Activated CD4-positive, alpha-beta T cell treated with anti-CD3 and anti-CD28 coated beads, Interleukin-2, amount 50 U/mL, for 24 hours (primary cell): Measurements from ENCODE around the gene PRTG.
"Not testable (repeated sequence)": the region's sequence is repeated elsewhere in the genome, so short reads cannot be mapped to it uniquely, and the experiment has no call there.

Experiments
- DNase-seq, 2 donors: peaks; one replicate each; pipeline ENCODE4 v3.0.0-alpha.2; 2020; ENCODE audit warnings: low read depth in 1 of 2, low spot score in 1 of 2

The PRTG gene

DNA sequence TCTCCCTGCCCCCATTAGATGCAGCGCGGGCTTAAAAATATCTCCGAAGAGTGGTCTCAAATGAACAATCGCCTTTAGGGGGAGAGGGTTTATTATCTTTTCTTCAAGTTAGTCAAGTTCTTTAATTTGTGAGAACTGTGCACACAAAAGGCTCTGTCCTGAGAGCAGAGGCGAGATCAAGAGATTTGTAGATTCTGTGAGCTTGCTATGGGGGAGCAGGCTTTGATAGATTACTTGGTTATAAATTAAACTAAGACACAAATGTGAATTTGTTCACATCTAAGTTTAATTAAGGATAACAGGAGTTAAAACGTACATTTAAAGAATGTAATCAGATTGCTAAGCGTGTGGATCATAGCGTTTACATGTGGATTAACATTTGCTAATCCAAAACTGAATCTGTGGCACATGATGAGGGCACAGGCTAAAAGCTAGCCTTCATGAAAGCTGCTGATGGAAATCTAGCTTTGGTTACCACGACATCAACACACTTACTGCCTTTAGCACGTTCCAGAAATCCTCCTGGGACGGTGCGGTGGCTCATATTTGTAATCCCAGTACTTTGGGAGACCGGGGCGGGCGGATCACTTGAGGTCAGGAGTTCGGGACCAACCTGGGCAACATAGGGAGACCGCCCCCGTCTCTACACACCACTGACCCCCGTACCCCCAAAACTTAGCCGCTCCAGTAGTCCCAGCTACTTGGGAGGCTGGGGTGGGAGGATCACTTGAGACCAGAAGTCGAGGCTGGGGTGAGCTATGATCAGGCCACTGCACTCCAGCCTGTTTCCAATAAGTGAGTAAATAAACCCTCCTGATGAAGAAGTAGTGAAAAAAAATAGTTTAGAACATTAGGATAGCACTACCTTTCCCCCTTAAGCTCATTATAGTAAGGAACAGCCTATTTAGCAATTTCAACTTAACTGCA lies 1.0 kb upstream of the PRTG start:
- no peak for DNase-seq

DNA sequence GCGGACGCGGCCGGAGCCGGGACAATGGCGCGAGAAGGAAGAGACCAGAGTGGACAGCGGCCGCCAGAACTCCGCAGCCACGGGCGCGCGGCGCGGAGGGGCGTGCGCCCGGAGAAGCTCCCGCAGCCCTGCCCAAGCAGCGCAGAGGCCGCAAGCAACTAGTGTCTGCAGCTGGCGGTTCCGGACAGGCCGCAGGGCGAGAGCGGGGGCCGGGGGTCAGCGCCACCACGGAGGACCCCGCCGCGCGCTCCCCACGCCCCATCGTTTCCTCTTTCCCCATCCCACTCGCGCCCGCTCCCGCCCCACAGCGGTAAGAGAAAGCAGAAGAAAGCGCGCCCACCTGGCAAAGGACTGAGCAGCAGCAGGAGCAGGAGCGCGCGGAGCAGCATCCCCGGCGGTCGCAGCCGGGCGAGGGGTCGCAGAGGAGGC lies 440 bp downstream of the PRTG start:
- DNase-seq: no peak

DNA sequence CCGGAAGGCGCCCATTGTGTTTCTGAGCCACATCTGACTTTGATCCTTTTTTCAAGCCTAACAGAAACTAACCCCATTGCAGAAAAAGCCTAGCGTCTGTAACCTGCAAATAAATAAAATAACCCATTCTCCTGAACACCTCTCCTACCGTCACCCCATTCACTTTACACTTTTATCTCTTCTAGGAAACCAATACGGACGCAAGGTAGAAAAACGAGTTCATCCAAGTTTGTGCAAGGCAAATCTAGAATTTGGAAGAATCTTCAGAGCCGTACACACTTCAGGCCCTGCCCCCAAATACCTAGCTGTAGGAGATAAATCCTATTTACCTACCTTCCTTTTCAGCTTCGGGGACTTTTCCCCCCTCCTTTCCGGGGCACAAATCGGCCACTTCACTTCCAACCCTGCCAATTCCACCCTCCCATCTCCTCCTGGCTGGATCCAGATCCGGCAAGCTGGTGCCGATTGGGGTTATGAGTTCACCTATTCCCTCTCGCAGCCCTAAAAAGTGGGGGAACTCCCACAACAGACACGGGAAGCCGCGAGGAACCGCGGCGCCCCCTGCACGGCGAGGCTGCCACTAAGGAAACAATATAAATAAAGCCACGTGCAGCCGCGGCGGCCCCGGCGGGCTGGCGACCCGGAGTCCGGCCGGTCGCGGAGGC lies 987 bp downstream of the PRTG start:
- DNase-seq: no peak

DNA sequence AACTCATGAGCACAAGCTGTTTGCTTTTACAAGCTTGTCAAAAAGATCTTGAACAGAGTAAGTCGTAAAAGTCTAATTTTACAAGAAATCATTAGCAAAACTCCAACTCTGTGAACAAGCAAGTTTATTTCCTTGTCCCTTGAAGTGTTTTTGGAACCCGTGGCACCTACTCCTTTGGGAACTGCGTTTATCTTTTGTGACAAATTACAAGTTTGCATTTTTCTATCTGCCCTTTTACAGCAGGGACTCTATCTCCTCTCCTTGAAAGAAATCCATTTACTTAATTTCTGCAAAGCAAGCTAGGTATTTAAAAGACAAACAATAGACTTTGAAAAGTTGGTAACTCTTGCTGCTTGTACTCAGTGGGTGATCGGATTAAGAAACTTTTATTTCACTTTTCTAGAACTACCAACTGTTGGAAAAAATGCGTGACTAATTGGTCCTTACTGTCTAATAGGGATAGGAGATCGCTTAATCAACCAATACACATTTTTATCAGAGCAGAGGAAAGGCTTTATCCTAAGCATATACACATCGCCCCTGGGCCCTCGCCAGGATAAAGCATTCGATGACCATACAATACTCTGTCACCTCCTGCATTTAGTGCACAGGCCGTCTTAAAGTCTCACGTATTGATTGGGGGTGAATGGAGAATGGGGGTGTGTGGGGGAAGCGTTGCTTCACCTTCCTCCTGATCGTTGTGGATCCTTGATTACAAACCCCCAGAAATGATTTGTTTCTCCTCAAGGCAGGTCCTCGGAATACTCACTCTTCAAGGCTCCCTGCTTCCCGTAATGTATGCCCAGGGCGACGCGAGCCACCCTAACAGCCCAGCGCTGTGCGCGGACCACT lies 1.7 kb downstream of the PRTG start:
- no peak for DNase-seq

DNA sequence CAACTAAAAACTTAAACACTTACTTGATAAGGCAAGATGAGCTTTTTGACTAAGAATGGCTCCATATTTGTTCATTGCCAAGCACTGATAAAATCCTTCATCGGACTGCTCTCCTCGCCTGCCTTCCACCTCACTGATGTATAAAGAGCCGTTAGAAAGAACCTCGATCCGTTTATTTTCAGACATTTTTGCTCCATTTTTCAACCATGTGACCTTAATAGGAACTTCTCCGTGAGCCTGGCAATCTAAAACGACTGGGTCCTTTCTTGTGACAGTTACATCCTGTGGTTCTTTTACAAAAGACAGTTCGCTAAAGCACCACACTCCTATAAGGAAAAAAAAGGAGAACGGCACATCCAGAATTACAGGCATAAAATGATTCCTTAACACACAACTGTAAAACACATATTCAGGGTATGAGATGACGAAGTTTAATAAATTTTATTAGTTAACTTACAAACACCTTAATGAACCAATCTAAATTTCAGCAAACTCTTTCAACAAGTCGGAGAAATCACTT lies 2.5 kb downstream of the PRTG start:
- no peak for DNase-seq

DNA sequence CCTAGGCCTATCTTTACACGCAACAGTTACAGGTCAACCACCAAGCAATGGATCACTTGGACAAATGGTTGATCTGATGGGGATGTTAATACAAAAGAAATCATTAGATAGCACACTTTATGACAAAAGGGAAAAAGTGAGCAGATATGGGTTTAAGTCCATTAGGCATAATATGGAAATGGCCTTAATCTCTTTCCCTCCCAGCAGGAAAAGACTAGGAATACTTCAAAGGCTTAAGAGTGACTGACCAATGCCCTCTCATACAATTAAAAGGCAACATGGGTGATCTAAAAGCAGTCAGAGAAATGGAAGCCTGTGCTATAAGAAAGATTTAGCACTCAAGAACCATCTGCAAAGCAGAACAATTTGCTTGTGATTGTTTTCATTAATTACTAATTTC lies 3.3 kb downstream of the PRTG start:
- DNase-seq: no peak

DNA sequence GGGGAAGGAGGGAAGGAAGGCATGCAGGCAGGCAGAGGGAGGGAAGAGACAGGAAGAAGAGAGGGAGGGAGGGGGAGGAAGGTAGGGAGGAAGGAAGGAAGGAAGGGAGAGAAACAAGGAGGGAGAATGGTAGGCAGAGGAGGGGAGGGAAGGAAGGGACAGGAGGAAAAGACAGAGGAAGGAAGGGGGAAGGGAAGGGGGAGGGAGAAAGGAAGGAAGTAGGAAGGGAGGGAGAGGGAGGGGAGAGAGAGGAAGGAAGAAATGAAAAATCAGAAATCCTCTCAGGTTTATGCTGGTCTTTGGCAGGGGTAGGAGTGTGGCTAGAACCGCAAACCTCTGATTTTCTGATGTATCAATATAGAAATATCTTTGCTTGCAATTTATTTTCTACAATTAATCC lies 4.2 kb downstream of the PRTG start:
- DNase-seq: no peak

DNA sequence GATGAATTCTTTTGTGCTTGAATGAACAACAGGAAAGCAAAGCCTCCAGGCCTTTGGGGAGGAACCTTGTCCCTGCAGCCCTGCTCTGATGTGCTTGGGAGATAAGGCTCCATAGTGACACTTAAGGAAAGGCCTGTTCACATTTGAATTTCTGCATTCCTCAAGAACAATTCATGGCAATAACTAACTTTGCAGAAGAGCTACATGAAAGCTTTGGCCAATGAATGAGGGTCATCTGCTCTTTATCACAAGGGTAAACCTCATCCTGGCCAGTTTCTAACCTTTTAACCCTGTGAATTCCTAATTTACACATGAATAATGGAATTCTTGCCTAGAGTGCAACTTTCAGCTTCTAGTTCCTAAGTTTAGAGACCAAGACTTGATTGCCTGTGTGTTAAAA lies 5.6 kb downstream of the PRTG start:
- no peak for DNase-seq

DNA sequence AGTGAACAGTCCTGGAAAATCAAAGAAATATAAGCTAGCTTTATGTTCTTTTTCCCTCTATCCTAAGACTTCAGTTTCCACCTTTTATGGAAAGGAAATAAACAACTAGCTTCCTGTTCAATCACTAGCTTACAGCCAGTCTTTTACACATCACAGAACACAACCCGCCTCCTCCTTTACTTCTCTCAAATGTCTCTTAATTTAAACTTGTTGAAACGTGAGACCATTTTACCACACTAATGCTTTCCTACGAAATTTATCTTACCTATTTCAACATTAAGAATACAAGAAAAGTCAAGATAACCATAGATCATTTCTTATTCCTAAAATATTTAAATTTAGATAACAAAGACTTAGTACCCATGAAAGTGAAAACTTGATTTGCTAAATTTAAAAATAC lies 6.2 kb downstream of the PRTG start:
- no peak for DNase-seq

DNA sequence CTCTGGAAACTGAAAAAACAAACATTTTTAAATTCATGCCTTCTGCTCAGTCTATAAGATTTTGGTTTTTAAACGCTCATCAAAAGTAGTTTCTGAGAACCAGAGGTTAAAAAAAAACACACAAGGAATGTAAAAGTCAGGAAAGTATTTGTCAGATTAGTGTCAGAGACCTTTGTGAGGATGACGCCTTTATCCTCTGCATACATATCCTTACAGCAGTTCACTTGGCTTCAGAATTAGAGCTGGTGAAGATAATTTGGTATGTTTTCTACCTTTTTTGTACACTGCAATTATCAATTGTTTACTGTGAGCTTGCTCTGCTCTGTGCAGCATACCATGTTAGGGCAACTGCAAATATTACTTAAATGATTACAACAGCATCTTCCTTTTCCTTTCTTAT lies 8.3 kb downstream of the PRTG start:
- DNase-seq: no peak

DNA sequence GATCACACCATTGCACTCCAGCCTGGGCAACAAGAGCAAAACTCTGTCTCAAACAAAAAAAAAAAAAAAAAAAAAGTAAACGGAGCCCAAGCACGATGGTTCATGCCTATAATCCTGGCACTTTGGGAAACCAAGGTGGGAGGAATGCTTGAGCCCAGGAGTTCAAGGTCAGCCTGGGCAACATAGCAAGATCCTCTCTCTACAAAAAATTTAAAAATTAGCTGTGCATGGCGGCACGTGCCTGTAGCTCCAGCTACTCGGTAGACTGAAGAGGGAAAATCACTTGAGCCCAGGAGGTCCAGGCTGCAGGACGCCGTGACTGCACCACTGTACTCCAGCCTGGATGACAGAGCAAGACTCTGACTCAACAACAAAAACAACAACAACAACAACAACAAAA lies 9.5 kb downstream of the PRTG start:
- not testable (repeated sequence) for DNase-seq

DNA sequence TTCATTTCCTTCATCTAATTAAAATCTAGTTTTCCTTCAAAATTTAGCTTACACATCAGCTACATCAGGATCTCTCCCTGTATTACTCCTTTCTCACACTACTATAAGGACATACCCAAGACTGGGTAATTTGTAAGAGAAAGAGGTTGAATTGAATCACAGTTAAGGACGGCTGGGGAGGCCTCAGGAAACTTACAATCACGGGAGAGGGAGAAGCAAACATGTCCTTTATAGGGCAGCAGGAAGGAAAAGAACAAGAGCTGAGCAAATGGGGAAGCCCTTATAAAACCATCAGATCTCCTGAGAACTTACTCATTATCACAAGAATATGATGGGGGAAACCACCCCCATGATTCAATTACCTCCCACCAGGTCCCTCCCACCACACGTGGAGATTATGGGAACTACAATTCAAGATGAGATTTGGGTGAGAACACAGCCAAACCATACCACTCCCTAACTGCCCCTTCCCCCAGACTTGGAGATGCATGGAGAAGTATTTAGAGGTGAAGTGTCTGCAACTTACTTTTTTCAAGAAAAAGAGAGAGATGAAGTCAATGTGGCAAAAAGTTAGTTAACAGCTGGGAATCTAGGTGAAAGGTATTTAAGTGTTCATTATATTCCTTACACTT lies 21.3 kb downstream of the PRTG start:
- DNase-seq: no peak

DNA sequence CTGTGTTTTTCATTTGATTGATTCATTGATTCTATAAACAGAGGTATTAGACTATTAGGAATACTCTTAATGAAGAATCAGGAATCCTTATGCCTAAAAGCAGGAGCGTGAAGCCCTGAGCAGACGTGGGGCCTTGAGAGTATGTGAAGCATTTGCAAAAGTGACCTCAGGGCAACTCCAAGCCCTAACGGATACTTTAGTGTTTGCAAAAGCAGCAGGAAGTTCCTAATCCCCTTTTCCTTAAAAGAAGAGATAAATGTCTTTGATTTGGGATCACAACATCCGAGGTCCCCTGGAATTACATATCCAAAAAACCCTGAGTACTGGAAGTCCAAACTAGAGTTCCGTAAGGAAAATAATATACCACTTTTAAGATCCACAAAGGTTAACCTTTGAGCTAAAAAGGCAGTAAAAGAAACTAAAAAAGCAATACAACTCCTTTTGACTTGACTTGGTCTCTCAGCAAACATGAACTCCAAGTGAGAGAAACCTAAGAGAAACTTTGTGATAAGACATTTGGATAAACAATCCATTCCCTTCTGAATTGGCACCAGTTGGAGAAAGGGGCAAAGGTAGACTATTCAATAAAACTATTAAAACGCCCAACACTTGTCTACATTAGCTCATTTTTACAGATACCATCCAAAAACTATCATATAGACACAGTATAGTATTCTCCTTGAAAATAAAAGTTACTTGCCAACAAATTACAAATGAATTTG lies 27.4 kb downstream of the PRTG start:
- no peak for DNase-seq

DNA sequence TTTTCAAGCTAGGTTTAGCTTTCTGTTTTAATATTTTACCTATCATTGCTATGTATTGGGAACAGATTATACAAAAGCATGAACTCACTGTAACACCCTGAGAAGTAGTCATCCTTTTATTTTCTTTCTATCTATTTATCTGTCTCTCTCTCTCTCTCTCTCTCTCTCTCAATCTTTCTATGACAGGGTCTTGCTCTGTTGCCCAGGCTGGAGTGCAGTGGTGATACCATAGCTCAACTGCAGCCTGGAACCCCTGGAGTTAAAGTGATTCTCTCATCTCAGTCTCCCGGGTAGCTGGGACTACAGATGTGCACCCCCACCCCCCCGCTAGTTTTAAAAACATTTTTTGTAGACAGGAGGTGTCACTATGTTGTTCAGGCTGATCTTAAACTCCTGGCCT lies 28.9 kb downstream of the PRTG start:
- no peak for DNase-seq

DNA sequence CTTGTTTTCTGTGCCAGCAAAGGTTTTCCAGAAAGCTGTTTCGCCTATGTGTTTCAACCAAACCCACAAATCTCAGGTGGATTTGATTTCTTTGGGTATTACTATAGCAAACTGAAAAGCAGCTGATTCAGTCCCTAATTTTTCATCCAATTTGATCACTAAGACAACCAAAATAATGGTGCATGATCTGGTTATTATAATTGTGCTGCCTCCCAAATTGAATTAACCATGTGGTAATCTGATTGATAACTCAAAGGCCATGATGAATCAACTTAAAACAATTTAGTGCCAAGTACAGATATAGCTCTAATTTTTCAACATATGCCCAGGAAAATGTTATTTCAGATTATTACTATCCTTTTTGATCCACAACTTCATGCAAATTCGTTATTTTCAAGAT lies 30.6 kb downstream of the PRTG start:
- DNase-seq: no peak

DNA sequence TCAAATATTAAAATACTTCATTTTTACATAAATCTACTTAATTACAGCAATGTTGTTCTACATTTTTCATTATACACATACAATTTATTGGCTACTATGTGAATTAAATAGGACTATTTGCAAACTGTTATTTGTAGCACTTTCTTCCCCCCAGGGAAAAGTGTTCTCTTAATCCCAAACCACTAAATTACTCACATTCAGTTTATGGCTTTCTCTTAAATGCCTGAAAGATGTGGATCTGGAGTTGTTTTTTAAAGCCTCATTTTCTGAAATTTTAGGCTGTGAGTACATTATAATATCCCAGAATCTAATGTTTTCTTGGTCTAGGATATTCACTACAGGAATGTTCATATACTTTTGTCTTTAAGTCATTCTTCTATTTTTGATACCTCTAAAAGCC lies 32.7 kb downstream of the PRTG start:
- no peak for DNase-seq

DNA sequence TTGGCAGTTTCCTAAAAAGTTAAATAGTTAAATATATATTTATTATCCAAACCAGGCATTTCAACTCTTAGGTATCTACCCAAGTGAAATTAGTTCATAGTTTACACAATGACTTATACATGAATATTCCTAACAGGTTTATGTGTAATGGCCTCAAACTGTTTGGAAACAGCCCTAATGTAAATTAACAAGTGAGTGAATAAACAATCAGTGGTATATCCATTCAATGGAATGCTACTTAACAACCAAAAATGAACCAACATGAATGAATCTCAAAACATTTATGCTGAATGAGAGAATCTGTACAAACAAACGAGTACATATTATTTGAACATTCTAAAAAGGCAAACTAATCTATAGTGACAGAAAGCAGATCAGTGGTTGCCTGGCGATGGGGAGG lies 33.5 kb downstream of the PRTG start:
- DNase-seq: no peak

DNA sequence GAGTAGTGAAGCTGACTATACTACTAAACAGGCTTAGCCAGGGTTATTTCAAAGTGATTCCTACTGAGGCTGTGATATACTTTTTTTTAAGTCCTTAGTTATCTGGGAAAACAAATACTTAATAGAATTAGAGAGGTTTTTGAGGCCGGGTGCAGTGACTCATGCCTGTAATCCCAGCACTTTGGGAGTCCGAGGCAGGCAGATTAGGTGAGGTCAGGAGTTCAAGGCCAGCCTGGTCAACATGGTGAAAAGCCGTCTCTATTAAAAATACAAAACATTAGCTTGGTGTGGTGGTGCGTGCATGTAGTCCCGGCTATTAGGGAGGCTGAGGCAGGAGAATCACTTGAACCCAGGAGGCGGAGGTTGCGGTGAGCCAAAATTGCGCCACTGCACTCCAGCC lies 34.2 kb downstream of the PRTG start:
- DNase-seq: no peak

DNA sequence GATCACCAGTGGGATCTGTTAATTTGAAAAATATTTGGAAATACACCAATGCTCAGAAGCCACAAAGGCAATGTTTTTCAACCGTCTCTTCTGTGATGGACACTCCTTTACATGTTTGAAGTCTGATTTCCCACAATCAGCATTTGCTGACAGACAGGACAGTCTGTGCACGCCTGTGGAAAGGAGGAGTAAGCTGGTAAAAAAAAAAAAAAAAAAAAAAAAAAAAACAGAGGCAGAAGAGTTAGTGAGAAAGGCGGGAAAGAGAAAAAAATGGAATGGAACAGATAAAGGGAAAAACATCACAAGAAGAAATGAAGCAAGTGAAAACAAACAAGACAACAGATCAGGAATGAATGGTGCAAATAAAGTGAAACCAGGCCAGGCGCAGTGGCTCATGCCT lies 35.0 kb downstream of the PRTG start:
- DNase-seq: no peak

DNA sequence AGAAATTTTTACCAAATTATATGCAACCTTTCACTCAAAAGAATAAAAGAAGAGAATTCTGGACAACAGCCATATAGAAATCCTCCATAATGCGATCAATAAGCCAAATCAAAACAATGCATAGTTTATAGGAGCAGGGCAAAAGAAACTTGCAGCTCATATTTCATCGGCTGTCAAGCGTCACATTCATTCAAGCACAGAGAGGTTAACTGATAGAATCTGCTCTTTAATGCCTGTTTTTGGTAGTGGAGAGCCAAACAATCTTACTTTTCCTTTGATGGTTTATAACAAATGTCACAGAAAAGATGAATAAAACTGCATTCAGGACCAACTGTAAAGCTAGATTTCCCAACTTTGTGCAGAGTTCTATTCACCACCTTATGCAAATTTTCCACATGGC lies 35.4 kb downstream of the PRTG start:
- DNase-seq: no peak
